ENCODE data around the gene NUFIP2. TPM values are rescaled to one million over a fixed set of nuclear protein-coding genes. Genes with fewer than 3 reads are reported as not detected.

NUFIP2 gene
- total and polyA plus RNA-seq, 4 donors, result 2.7 to 30.2 (median 14.5) TPM

GRCh38 chr17:29263916-29264315, 30.0 kb downstream of the NUFIP2 start:
- H3K9me3 ChIP-seq (ENCODE audit: control insufficient read depth in 4 of 4, low read length in 3 of 4), result no peaks in the 10 kb centered on the region
- no peaks in the 10 kb centered on the region for H3K27me3 ChIP-seq (ENCODE audit: control insufficient read depth in 4 of 4, insufficient read depth in 4 of 4, low read length in 3 of 4)
- H3K36me3 ChIP-seq (ENCODE audit: control insufficient read depth in 4 of 4, insufficient read depth in 3 of 4, low read depth in 1 of 4, low read length in 3 of 4), result peaks cover 10 to 57% (median 39%) of the 10 kb centered on the region in 4 donors
- no peak for DNase-seq (ENCODE audit: low spot score)
- H3K4me1 ChIP-seq (ENCODE audit: control insufficient read depth in 4 of 4, insufficient read depth in 4 of 4, low read length in 3 of 4), result peaks cover 0 to 4% (median 0%) of the 10 kb centered on the region in 4 donors
- H3K4me3 ChIP-seq (ENCODE audit: low read depth in 1 of 3, low read length in 3 of 3), result no peak overlapping the region
- WGBS, result 94% methylated on average over 5 of the region's 5 CpGs
- H3K27ac ChIP-seq (ENCODE audit: low read depth in 1 of 2, low read length in 2 of 2), result no peak overlapping the region
- TF ChIP-seq HNF4G (IDR thresholded peaks at IDR 0.05) (no peak), EGR1 (IDR thresholded peaks at IDR 0.05; ENCODE audit: low read depth in 2 of 2) (no peak)
- no peak overlapping the region for H3K9ac ChIP-seq (ENCODE audit: low read depth in 1 of 2, low read length in 2 of 2)

GRCh38 chr17:29257756-29258155, 36.2 kb downstream of the NUFIP2 start:
- Histone ChIP-seq H3K9me3 (ENCODE audit: control insufficient read depth in 4 of 4, low read length in 3 of 4) (no peaks in the 10 kb centered on the region), H3K4me1 (ENCODE audit: control insufficient read depth in 4 of 4, insufficient read depth in 4 of 4, low read length in 3 of 4) (peaks cover 0 to 4% (median 0%) of the 10 kb centered on the region in 4 donors), H3K9ac (ENCODE audit: low read depth in 1 of 2, low read length in 2 of 2) (no peak overlapping the region), H3K36me3 (ENCODE audit: control insufficient read depth in 4 of 4, insufficient read depth in 3 of 4, low read depth in 1 of 4, low read length in 3 of 4) (peaks cover 1 to 27% (median 9%) of the 10 kb centered on the region in 4 donors), H3K27ac (ENCODE audit: low read depth in 1 of 2, low read length in 2 of 2) (no peak overlapping the region), H3K4me3 (ENCODE audit: low read depth in 1 of 3, low read length in 3 of 3) (no peak overlapping the region), H3K27me3 (ENCODE audit: control insufficient read depth in 4 of 4, insufficient read depth in 4 of 4, low read length in 3 of 4) (no peaks in the 10 kb centered on the region)
- 82% methylated on average over 3 of the region's 3 CpGs for WGBS
- TF ChIP-seq GABPA (IDR thresholded peaks at IDR 0.05 in 1 of 2, conservative IDR thresholded peaks at IDR 0.05 in 1 of 2) (no peak), EGR1 (IDR thresholded peaks at IDR 0.05; ENCODE audit: low read depth in 2 of 2) (no peak), JUND (IDR thresholded peaks at IDR 0.05) (no peak), RXRA (IDR thresholded peaks at IDR 0.05) (no peak), FOXA1 (IDR thresholded peaks at IDR 0.05) (no peak), ATF3 (IDR thresholded peaks at IDR 0.05) (no peak)
- no peak for DNase-seq (ENCODE audit: low spot score)

GRCh38 chr17:29256735-29257466, 37.0 kb downstream of the NUFIP2 start:
- H3K27ac ChIP-seq (ENCODE audit: low read depth in 1 of 2, low read length in 2 of 2), result no peak overlapping the region
- DNase-seq (ENCODE audit: low spot score), result no peak
- TF ChIP-seq JUND (IDR thresholded peaks at IDR 0.05), result peak in 1 of 2 donors; percentile 20
- no peak for TF ChIP-seq ATF3 (IDR thresholded peaks at IDR 0.05)
- peaks cover 1 to 19% (median 7%) of the 10 kb centered on the region in 4 donors for H3K36me3 ChIP-seq (ENCODE audit: control insufficient read depth in 4 of 4, insufficient read depth in 3 of 4, low read depth in 1 of 4, low read length in 3 of 4)
- H3K4me1 ChIP-seq (ENCODE audit: control insufficient read depth in 4 of 4, insufficient read depth in 4 of 4, low read length in 3 of 4), result peaks cover 0 to 4% (median 0%) of the 10 kb centered on the region in 4 donors
- H3K4me3 ChIP-seq (ENCODE audit: low read depth in 1 of 3, low read length in 3 of 3), result no peak overlapping the region
- no peak overlapping the region for H3K9ac ChIP-seq (ENCODE audit: low read depth in 1 of 2, low read length in 2 of 2)
- no peaks in the 10 kb centered on the region for H3K9me3 ChIP-seq (ENCODE audit: control insufficient read depth in 4 of 4, low read length in 3 of 4)
- 71% methylated on average over 8 of the region's 8 CpGs for WGBS
- no peaks in the 10 kb centered on the region for H3K27me3 ChIP-seq (ENCODE audit: control insufficient read depth in 4 of 4, insufficient read depth in 4 of 4, low read length in 3 of 4)

- Histone ChIP-seq H3K4me3 (ENCODE audit: low read depth in 1 of 3, low read length in 3 of 3) (no peak overlapping the region), H3K4me1 (ENCODE audit: control insufficient read depth in 4 of 4, insufficient read depth in 4 of 4, low read length in 3 of 4) (peaks cover 0 to 4% (median 0%) of the 10 kb centered on the region in 4 donors), H3K9ac (ENCODE audit: low read depth in 1 of 2, low read length in 2 of 2) (no peak overlapping the region), H3K27ac (ENCODE audit: low read depth in 1 of 2, low read length in 2 of 2) (no peak overlapping the region), H3K27me3 (ENCODE audit: control insufficient read depth in 4 of 4, insufficient read depth in 4 of 4, low read length in 3 of 4) (no peaks in the 10 kb centered on the region), H3K9me3 (ENCODE audit: control insufficient read depth in 4 of 4, low read length in 3 of 4) (no peaks in the 10 kb centered on the region), H3K36me3 (ENCODE audit: control insufficient read depth in 4 of 4, insufficient read depth in 3 of 4, low read depth in 1 of 4, low read length in 3 of 4) (peaks cover 1 to 11% (median 8%) of the 10 kb centered on the region in 4 donors)
- DNase-seq (ENCODE audit: low spot score), result no peak
- WGBS, result 93% methylated on average over 4 of the region's 4 CpGs
- TF ChIP-seq EGR1 (IDR thresholded peaks at IDR 0.05; ENCODE audit: low read depth in 2 of 2) (no peak), ZBTB33 (IDR thresholded peaks at IDR 0.05) (no peak), SP1 (IDR thresholded peaks at IDR 0.05) (no peak), MAX (IDR thresholded peaks at IDR 0.05) (no peak), REST (IDR thresholded peaks at IDR 0.05) (no peak), HNF4G (IDR thresholded peaks at IDR 0.05) (no peak), FOXA2 (IDR thresholded peaks at IDR 0.05) (no peak)
These were observed 37.9 kb downstream of the NUFIP2 start for GRCh38 chr17:29255926-29256522.
